Measurements from ENCODE around the gene BMPR1B.

BMPR1B gene

GRCh38 chr4:94940520-94940908 is 182.8 kb downstream of the BMPR1B start:
- Histone ChIP-seq H2AK5ac (ENCODE audit: low read length) (no peak overlapping the region), H3K27ac (ENCODE audit: low read depth, low read length) (no peak overlapping the region), H3K27me3 (ENCODE audit: insufficient read depth, low read length) (no peaks in the 10 kb centered on the region), H3K4me2 (ENCODE audit: low read length) (no peak overlapping the region), H3K79me1 (ENCODE audit: low read length) (no peaks in the 10 kb centered on the region), H3K14ac (ENCODE audit: low read length) (no peak overlapping the region), H3K36me3 (ENCODE audit: control insufficient read depth in 1 of 2, insufficient read depth in 2 of 2, low read length in 2 of 2) (no peaks in the 10 kb centered on the region), H3K4me3 (ENCODE audit: low read depth, low read length) (no peak overlapping the region), H3K4me1 (ENCODE audit: control insufficient read depth in 1 of 2, insufficient read depth in 2 of 2, low read length in 2 of 2) (no peaks in the 10 kb centered on the region), H2AFZ (ENCODE audit: insufficient read depth, low read length, poor library complexity) (no peak overlapping the region), H2BK5ac (ENCODE audit: low read depth, low read length, poor library complexity) (no peak overlapping the region), H3K79me2 (ENCODE audit: control insufficient read depth, insufficient read depth, low read length, poor library complexity) (no peaks in the 10 kb centered on the region), H3K23ac (ENCODE audit: low read length) (no peak overlapping the region), H4K8ac (ENCODE audit: low read depth, low read length) (no peak overlapping the region), H3K9ac (ENCODE audit: low read length) (no peak overlapping the region), H2BK120ac (ENCODE audit: insufficient read depth, low read length, poor library complexity) (no peak overlapping the region), H3K4ac (ENCODE audit: low read depth, low read length) (no peak overlapping the region), H4K91ac (ENCODE audit: low read depth, low read length) (no peak overlapping the region), H4K12ac (ENCODE audit: low read depth, low read length) (no peak overlapping the region), H2BK12ac (ENCODE audit: low read length) (no peak overlapping the region), H3K9me3 (ENCODE audit: insufficient read depth, low read depth, low read length) (no peaks in the 10 kb centered on the region), H3K18ac (ENCODE audit: low read length) (no peak overlapping the region)
- DNase-seq, result no peak
- WGBS (ENCODE audit: extremely low coverage, insufficient coverage, insufficient read length), result no CpG with 5 or more reads among the region's 5 CpGs

GRCh38 chr4:94941706-94942105 is 184.0 kb downstream of the BMPR1B start:
- Histone ChIP-seq H3K4ac (ENCODE audit: low read depth, low read length) (no peak overlapping the region), H3K4me2 (ENCODE audit: low read length) (no peak overlapping the region), H2BK5ac (ENCODE audit: low read depth, low read length, poor library complexity) (no peak overlapping the region), H4K12ac (ENCODE audit: low read depth, low read length) (no peak overlapping the region), H3K27me3 (ENCODE audit: insufficient read depth, low read length) (no peaks in the 10 kb centered on the region), H2AK5ac (ENCODE audit: low read length) (no peak overlapping the region), H4K91ac (ENCODE audit: low read depth, low read length) (no peak overlapping the region), H3K4me1 (ENCODE audit: control insufficient read depth in 1 of 2, insufficient read depth in 2 of 2, low read length in 2 of 2) (no peaks in the 10 kb centered on the region), H3K9ac (ENCODE audit: low read length) (no peak overlapping the region), H3K79me1 (ENCODE audit: low read length) (no peaks in the 10 kb centered on the region), H3K27ac (ENCODE audit: low read depth, low read length) (no peak overlapping the region), H3K18ac (ENCODE audit: low read length) (no peak overlapping the region), H4K8ac (ENCODE audit: low read depth, low read length) (no peak overlapping the region), H3K23ac (ENCODE audit: low read length) (no peak overlapping the region), H3K14ac (ENCODE audit: low read length) (no peak overlapping the region), H3K4me3 (ENCODE audit: low read depth, low read length) (no peak overlapping the region), H2BK120ac (ENCODE audit: insufficient read depth, low read length, poor library complexity) (no peak overlapping the region), H2BK12ac (ENCODE audit: low read length) (no peak overlapping the region), H3K79me2 (ENCODE audit: control insufficient read depth, insufficient read depth, low read length, poor library complexity) (no peaks in the 10 kb centered on the region), H2AFZ (ENCODE audit: insufficient read depth, low read length, poor library complexity) (no peak overlapping the region), H3K36me3 (ENCODE audit: control insufficient read depth in 1 of 2, insufficient read depth in 2 of 2, low read length in 2 of 2) (no peaks in the 10 kb centered on the region), H3K9me3 (ENCODE audit: insufficient read depth, low read depth, low read length) (no peaks in the 10 kb centered on the region)
- DNase-seq, result no peak
- no CpG with 5 or more reads among the region's 3 CpGs for WGBS (ENCODE audit: extremely low coverage, insufficient coverage, insufficient read length)

GRCh38 chr4:94944726-94945125 is 187.0 kb downstream of the BMPR1B start:
- no peak overlapping the region for H3K9ac ChIP-seq (ENCODE audit: low read length)
- no peak overlapping the region for H3K23ac ChIP-seq (ENCODE audit: low read length)
- H4K12ac ChIP-seq (ENCODE audit: low read depth, low read length), result no peak overlapping the region
- H4K8ac ChIP-seq (ENCODE audit: low read depth, low read length), result no peak overlapping the region
- no peak overlapping the region for H3K27ac ChIP-seq (ENCODE audit: low read depth, low read length)
- H3K18ac ChIP-seq (ENCODE audit: low read length), result no peak overlapping the region
- no CpG with 5 or more reads among the region's 2 CpGs for WGBS (ENCODE audit: extremely low coverage, insufficient coverage, insufficient read length)
- H4K91ac ChIP-seq (ENCODE audit: low read depth, low read length), result no peak overlapping the region
- no peaks in the 10 kb centered on the region for H3K4me1 ChIP-seq (ENCODE audit: control insufficient read depth in 1 of 2, insufficient read depth in 2 of 2, low read length in 2 of 2)
- no peak overlapping the region for H2BK5ac ChIP-seq (ENCODE audit: low read depth, low read length, poor library complexity)
- no peak overlapping the region for H3K4me3 ChIP-seq (ENCODE audit: low read depth, low read length)
- no peak overlapping the region for H2BK12ac ChIP-seq (ENCODE audit: low read length)
- no peak overlapping the region for H3K14ac ChIP-seq (ENCODE audit: low read length)
- no peak overlapping the region for H3K4ac ChIP-seq (ENCODE audit: low read depth, low read length)
- no peak overlapping the region for H3K4me2 ChIP-seq (ENCODE audit: low read length)
- H2AK5ac ChIP-seq (ENCODE audit: low read length), result no peak overlapping the region
- H3K36me3 ChIP-seq (ENCODE audit: control insufficient read depth in 1 of 2, insufficient read depth in 2 of 2, low read length in 2 of 2), result no peaks in the 10 kb centered on the region
- no peak overlapping the region for H2AFZ ChIP-seq (ENCODE audit: insufficient read depth, low read length, poor library complexity)
- no peak overlapping the region for H2BK120ac ChIP-seq (ENCODE audit: insufficient read depth, low read length, poor library complexity)
- no peaks in the 10 kb centered on the region for H3K9me3 ChIP-seq (ENCODE audit: insufficient read depth, low read depth, low read length)
- H3K79me2 ChIP-seq (ENCODE audit: control insufficient read depth, insufficient read depth, low read length, poor library complexity), result no peaks in the 10 kb centered on the region
- H3K79me1 ChIP-seq (ENCODE audit: low read length), result no peaks in the 10 kb centered on the region
- DNase-seq, result no peak
- H3K27me3 ChIP-seq (ENCODE audit: insufficient read depth, low read length), result no peaks in the 10 kb centered on the region

- Histone ChIP-seq H2BK12ac (ENCODE audit: low read length) (no peak overlapping the region), H2BK120ac (ENCODE audit: insufficient read depth, low read length, poor library complexity) (no peak overlapping the region), H3K23ac (ENCODE audit: low read length) (no peak overlapping the region), H3K18ac (ENCODE audit: low read length) (no peak overlapping the region), H4K12ac (ENCODE audit: low read depth, low read length) (no peak overlapping the region), H3K4me2 (ENCODE audit: low read length) (peak overlapping the region; percentile 33), H3K4me1 (ENCODE audit: control insufficient read depth in 1 of 2, insufficient read depth in 2 of 2, low read length in 2 of 2) (no peaks in the 10 kb centered on the region), H3K14ac (ENCODE audit: low read length) (no peak overlapping the region), H3K79me1 (ENCODE audit: low read length) (no peaks in the 10 kb centered on the region), H3K79me2 (ENCODE audit: control insufficient read depth, insufficient read depth, low read length, poor library complexity) (no peaks in the 10 kb centered on the region), H4K8ac (ENCODE audit: low read depth, low read length) (no peak overlapping the region), H3K27me3 (ENCODE audit: insufficient read depth, low read length) (no peaks in the 10 kb centered on the region), H2AFZ (ENCODE audit: insufficient read depth, low read length, poor library complexity) (no peak overlapping the region), H3K27ac (ENCODE audit: low read depth, low read length) (no peak overlapping the region), H3K4me3 (ENCODE audit: low read depth, low read length) (no peak overlapping the region), H3K9me3 (ENCODE audit: insufficient read depth, low read depth, low read length) (no peaks in the 10 kb centered on the region), H3K36me3 (ENCODE audit: control insufficient read depth in 1 of 2, insufficient read depth in 2 of 2, low read length in 2 of 2) (no peaks in the 10 kb centered on the region), H3K4ac (ENCODE audit: low read depth, low read length) (no peak overlapping the region), H2AK5ac (ENCODE audit: low read length) (no peak overlapping the region), H4K91ac (ENCODE audit: low read depth, low read length) (no peak overlapping the region), H3K9ac (ENCODE audit: low read length) (no peak overlapping the region), H2BK5ac (ENCODE audit: low read depth, low read length, poor library complexity) (no peak overlapping the region)
- DNase-seq, result peak; percentile 93 to 95
- WGBS (ENCODE audit: extremely low coverage, insufficient coverage, insufficient read length), result no CpG with 5 or more reads among the region's 4 CpGs
These were observed 189.9 kb downstream of the BMPR1B start for GRCh38 chr4:94947681-94948108.

Measured in trophoblast cell (in vitro differentiated cells and primary cell).